DND-41 (cell line): ENCODE data around the gene MEF2C.

Experiments used
- CTCF ChIP-seq: IDR thresholded peaks from 2 replicates; pipeline ENCODE4 v1.5.1; 2012; ENCODE audit warnings: borderline replicate concordance, low read length, moderate library complexity, mild to moderate bottlenecking; ENCODE audit not compliant: poor library complexity, severe bottlenecking; ENCODE audit errors: extremely low read depth
- EZH2 ChIP-seq: IDR thresholded peaks from 3 replicates; pipeline ENCODE4 v1.6.1; 2012; ENCODE audit warnings: borderline replicate concordance, low read depth, mild to moderate bottlenecking, moderate library complexity, low read length, inconsistent platforms; ENCODE audit not compliant: severe bottlenecking

GRCh38 chr5:88819301-88819999, 63.5 kb downstream of the MEF2C start:
- TF ChIP-seq CTCF = no peak
- TF ChIP-seq EZH2 = no peak
